ENCODE data around the gene PTTG1. TPM values are rescaled to one million over a fixed set of nuclear protein-coding genes. Genes with fewer than 3 reads are reported as not detected.

The PTTG1 gene
- total and polyA plus RNA-seq, 9 of the 15 experiments (the other 6 are each of a cell fraction or from before 2014, with no cell fraction given) = 193 to 1,088 (median 349) TPM

GRCh38 chr5:160469156-160470144 is 47.8 kb downstream of the PTTG1 start (continued):
- TF ChIP-seq MITF (IDR thresholded peaks at IDR 0.05) (no peak), PTBP1 (IDR thresholded peaks at IDR 0.05; ENCODE audit: low read depth, low read length) (no peak), AFF1 (IDR thresholded peaks at IDR 0.05; ENCODE audit: low read depth in 1 of 2, partially characterized antibody in 2 of 2) (no peak), JUND (IDR thresholded peaks at IDR 0.05; ENCODE audit: borderline replicate concordance, low read depth, low read length) (no peak), JUND (tag; IDR thresholded peaks at IDR 0.05; ENCODE audit: borderline replicate concordance, low read depth, low read length) (no peak), CBFA2T3 (IDR thresholded peaks at IDR 0.05) (no peak), EWSR1 (IDR thresholded peaks at IDR 0.05; ENCODE audit: borderline replicate concordance, low read depth, partially characterized antibody) (no peak), ZZZ3 (IDR thresholded peaks at IDR 0.05) (no peak)

All from K562 (cell line).